ENCODE measurements around the gene AKR1E2.

- TF ChIP-seq CTCF (IDR thresholded peaks at IDR 0.05; ENCODE audit: insufficient read depth, low read length, poor library complexity, severe bottlenecking) (no peak), EZH2phosphoT487 (conservative IDR thresholded peaks at IDR 0.05; ENCODE audit: low read length) (no peak)
Measured at GRCh38 chr10:4885162-4885561, 59.2 kb downstream of the AKR1E2 start.

All from SU-DHL-6 (cell line).